H1 (cell line): ENCODE measurements around the gene BAZ2B. TPM values are rescaled to one million over a fixed set of nuclear protein-coding genes. Genes with fewer than 3 reads are reported as not detected.

Experiments used
- CTCF ChIA-PET: fragments of 300-600 bp; sonication (Branson Sonifier 250); formaldehyde crosslinking; loops from one replicate; lab custom pipeline; 2021; ENCODE audit not compliant: partially characterized antibody; lab: Charles Lee
- POLR2A ChIA-PET: fragments of 300-600 bp; sonication (Branson Sonifier 250); formaldehyde crosslinking; loops from one replicate; lab custom pipeline; 2021; ENCODE audit warnings: inconsistent platforms; ENCODE audit not compliant: partially characterized antibody; lab: Charles Lee
- DNase-seq, 2 experiments: peaks; one replicate each; pipeline versions ENCODE4 v3.0.0 to v3.0.0-alpha.2; 2010 to 2022; ENCODE audit warnings: low spot score in 2 of 2, low read depth in 1 of 2, mixed read lengths in 1 of 2
- FAIRE-seq: peaks from 2 replicates; lab custom pipeline; 2011; peaks lifted over from hg19 to GRCh38; lab: Jason Lieb, UNC
- H2AFZ ChIP-seq: 2 replicates; pipeline ENCODE4 v1.8.1; 2012; ENCODE audit warnings: low read length, inconsistent platforms
- H2AK5ac ChIP-seq: 2 replicates; pipeline ENCODE4 v1.6.1; 2013; ENCODE audit warnings: low read depth, low read length
- H2BK120ac ChIP-seq: replicated peaks from 2 replicates; pipeline ENCODE3; 2013; ENCODE audit warnings: low read depth, low read length, inconsistent platforms
- H2BK12ac ChIP-seq: 2 replicates; pipeline ENCODE4 v1.6.1; 2013; ENCODE audit warnings: low read depth, low read length
- H2BK15ac ChIP-seq: 2 replicates; pipeline ENCODE4 v1.6.1; 2013; ENCODE audit warnings: low read length
- H2BK20ac ChIP-seq: 2 replicates; pipeline ENCODE4 v1.6.1; 2013; ENCODE audit warnings: low read length
- H2BK5ac ChIP-seq: 2 replicates; pipeline ENCODE4 v1.6.1; 2013; ENCODE audit warnings: low read depth, low read length
- H3K14ac ChIP-seq: 2 replicates; pipeline ENCODE4 v1.6.1; 2013; ENCODE audit warnings: inconsistent platforms; ENCODE audit not compliant: insufficient read length
- H3K18ac ChIP-seq: 2 replicates; pipeline ENCODE4 v1.6.1; 2013; ENCODE audit warnings: low read length; ENCODE audit errors: extremely low read depth
- H3K23ac ChIP-seq: 2 replicates; pipeline ENCODE4 v1.6.1; 2013; ENCODE audit warnings: inconsistent platforms; ENCODE audit not compliant: insufficient read length
- H3K23me2 ChIP-seq: 2 replicates; pipeline ENCODE4 v1.6.1; 2013; ENCODE audit warnings: low read depth, low read length
- H3K27ac ChIP-seq: 2 replicates; pipeline ENCODE4 v1.6.1; 2011; ENCODE audit warnings: low read depth, low read length, inconsistent platforms
- H3K27me3 ChIP-seq, 4 experiments: replicated peaks in 1 of 4; 1 replicate in 1 of 4; 2 replicates in 3 of 4; pipeline versions ENCODE4 v1.6.1 to v1.8.1; 2011 to 2013; ENCODE audit warnings: low read length in 3 of 4, mild to moderate bottlenecking in 3 of 4, inconsistent platforms in 2 of 4, mixed read lengths in 2 of 4, moderate library complexity in 1 of 4; ENCODE audit not compliant: control insufficient read depth in 3 of 4, insufficient read depth in 3 of 4; ENCODE audit errors: extremely low read depth in 1 of 4
- H3K36me3 ChIP-seq, 4 experiments: 2 replicates each; pipeline versions ENCODE4 v1.6.1 to v1.8.1; 2011 to 2013; ENCODE audit warnings: mild to moderate bottlenecking in 4 of 4, low read length in 3 of 4, moderate library complexity in 2 of 4, control low read depth in 1 of 4, inconsistent platforms in 1 of 4; ENCODE audit not compliant: insufficient read depth in 4 of 4, control insufficient read depth in 2 of 4
- H3K4ac ChIP-seq: replicated peaks from 2 replicates; pipeline ENCODE3; 2013; ENCODE audit warnings: low read length, low read depth, mixed read lengths, inconsistent platforms; ENCODE audit not compliant: insufficient read length
- H3K4me1 ChIP-seq, 4 experiments: replicated peaks in 1 of 4; 1 replicate in 1 of 4; 2 replicates in 3 of 4; pipeline versions ENCODE4 v1.6.1 to v1.8.1; 2011 to 2013; ENCODE audit warnings: low read length in 3 of 4, inconsistent platforms in 2 of 4, mixed read lengths in 1 of 4; ENCODE audit not compliant: insufficient read depth in 4 of 4, control insufficient read depth in 3 of 4
- H3K4me2 ChIP-seq, 2 experiments: 2 replicates each; pipeline versions ENCODE4 v1.6.1 to v1.8.1; 2011 to 2013; ENCODE audit warnings: low read depth in 2 of 2, low read length in 2 of 2, control low read depth in 1 of 2, inconsistent platforms in 1 of 2, mild to moderate bottlenecking in 1 of 2; ENCODE audit not compliant: insufficient read depth in 1 of 2
- H3K4me3 ChIP-seq, 4 experiments: fragments of 200-600, 300-600 bp in 1 of 4; sonication (generic), shearing (Covaris generic), sonication (Bioruptor Twin) in 1 of 4; 2 replicates each; pipeline versions ENCODE4 v1.5.1 to v1.8.1; 2011 to 2016; ENCODE audit warnings: low read length in 4 of 4, low read depth in 3 of 4, control low read depth in 2 of 4, inconsistent platforms in 2 of 4, mild to moderate bottlenecking in 2 of 4, mixed read lengths in 1 of 4, moderate library complexity in 1 of 4; ENCODE audit not compliant: insufficient read depth in 2 of 4; ENCODE audit errors: extremely low read depth in 1 of 4
- H3K56ac ChIP-seq: replicated peaks from 2 replicates; pipeline ENCODE3; 2013; ENCODE audit warnings: low read depth, mild to moderate bottlenecking, mixed read lengths, low read length, inconsistent platforms; ENCODE audit not compliant: insufficient read length
- H3K79me1 ChIP-seq: 2 replicates; pipeline ENCODE4 v1.6.1; 2013; ENCODE audit warnings: low read depth, low read length, control low read depth
- H3K79me2 ChIP-seq, 2 experiments: 2 replicates each; pipeline versions ENCODE4 v1.6.1 to v1.8.1; 2012 to 2013; ENCODE audit warnings: low read length in 2 of 2, mild to moderate bottlenecking in 2 of 2, inconsistent platforms in 1 of 2; ENCODE audit not compliant: insufficient read depth in 2 of 2, control insufficient read depth in 1 of 2
- H3K9ac ChIP-seq, 4 experiments: replicated peaks in 1 of 4; 1 replicate in 1 of 4; 2 replicates in 3 of 4; pipeline versions ENCODE4 v1.6.1 to v1.8.1; 2011 to 2013; ENCODE audit warnings: low read depth in 3 of 4, low read length in 3 of 4, control low read depth in 2 of 4, mild to moderate bottlenecking in 2 of 4, moderate library complexity in 2 of 4, inconsistent platforms in 1 of 4; ENCODE audit errors: extremely low read depth in 1 of 4
- H3K9me3 ChIP-seq, 2 experiments: 2 replicates each; pipeline versions ENCODE4 v1.6.1 to v1.8.1; 2012 to 2013; ENCODE audit warnings: mild to moderate bottlenecking in 2 of 2, moderate library complexity in 2 of 2, control low read depth in 1 of 2, inconsistent platforms in 1 of 2, low read depth in 1 of 2, low read length in 1 of 2, mixed read lengths in 1 of 2; ENCODE audit not compliant: insufficient read depth in 2 of 2
- H4K20me1 ChIP-seq, 2 experiments: replicated peaks in 1 of 2; 2 replicates each; pipeline versions ENCODE3 to v1.8.1; 2011 to 2013; ENCODE audit warnings: inconsistent platforms in 2 of 2, low read length in 2 of 2, mild to moderate bottlenecking in 1 of 2; ENCODE audit not compliant: insufficient read depth in 2 of 2, control insufficient read depth in 1 of 2
- H4K5ac ChIP-seq: 2 replicates; pipeline ENCODE4 v1.6.1; 2013; ENCODE audit warnings: low read length, low read depth, mixed read lengths, inconsistent platforms; ENCODE audit not compliant: insufficient read length
- H4K8ac ChIP-seq: 2 replicates; pipeline ENCODE4 v1.8.0; 2013; ENCODE audit warnings: mild to moderate bottlenecking, moderate library complexity, low read length, inconsistent platforms; ENCODE audit not compliant: insufficient read depth; ENCODE audit errors: extremely low read depth
- H4K91ac ChIP-seq: replicated peaks from 2 replicates; pipeline ENCODE3; 2013; ENCODE audit warnings: low read length, mixed read lengths, inconsistent platforms; ENCODE audit not compliant: insufficient read length
- BACH1 ChIP-seq: IDR thresholded peaks from 2 replicates; pipeline ENCODE4 v1.6.1; 2012; ENCODE audit warnings: low read length, improper control_type of control experiment
- EGR1 ChIP-seq: IDR thresholded peaks from 2 replicates; pipeline ENCODE4 v1.6.1; 2011; ENCODE audit warnings: low read depth, low read length, borderline replicate concordance
- EP300 ChIP-seq, 2 experiments: IDR thresholded peaks; 1 replicate in 1 of 2; 2 replicates in 1 of 2; pipeline ENCODE4 v1.6.1; 2011 to 2012; ENCODE audit warnings: low read depth in 2 of 2, low read length in 2 of 2, mild to moderate bottlenecking in 2 of 2, borderline replicate concordance in 1 of 2, inconsistent platforms in 1 of 2, moderate library complexity in 1 of 2
- JUND ChIP-seq: IDR thresholded peaks from 2 replicates; pipeline ENCODE4 v1.6.1; 2011; ENCODE audit warnings: mild to moderate bottlenecking, improper control_type of control experiment, low read length
- KDM5A ChIP-seq: fragments of 200-600 bp; IDR thresholded peaks from 2 replicates; pipeline ENCODE4 v1.7.1; 2012; ENCODE audit warnings: mild to moderate bottlenecking, low read length, inconsistent platforms, mixed read lengths
- POLR2A ChIP-seq, 2 experiments: IDR thresholded peaks; 1 replicate in 1 of 2; 2 replicates in 1 of 2; pipeline ENCODE4 v1.6.1; 2011; ENCODE audit warnings: low read depth in 2 of 2, low read length in 2 of 2, mild to moderate bottlenecking in 2 of 2; ENCODE audit errors: control extremely low read depth in 1 of 2
- POLR2AphosphoS5 ChIP-seq: IDR thresholded peaks from 2 replicates; pipeline ENCODE4 v1.6.1; 2011; ENCODE audit warnings: low read depth, low read length
- RAD21 ChIP-seq, 2 experiments: IDR thresholded peaks in 1 of 2; conservative IDR thresholded peaks in 1 of 2; 2 replicates each; pipeline ENCODE4 v1.6.1; 2011; ENCODE audit warnings: low read depth in 2 of 2, low read length in 2 of 2, improper control_type of control experiment in 1 of 2, inconsistent platforms in 1 of 2, mild to moderate bottlenecking in 1 of 2, moderate library complexity in 1 of 2
- RNF2 ChIP-seq: fragments of 200-900, 300-1000 bp; sonication (generic); IDR thresholded peaks from 2 replicates; pipeline ENCODE4 v1.7.1; 2016; ENCODE audit warnings: borderline replicate concordance, low read depth, mild to moderate bottlenecking, antibody characterized with exemption, low read length; ENCODE audit not compliant: poor library complexity, severe bottlenecking; ENCODE audit errors: missing control alignments
- SP2 ChIP-seq: IDR thresholded peaks from 2 replicates; pipeline ENCODE4 v1.6.1; 2012; ENCODE audit warnings: mild to moderate bottlenecking, low read length, inconsistent platforms
- SRF ChIP-seq: IDR thresholded peaks from 2 replicates; pipeline ENCODE4 v1.6.1; 2011; ENCODE audit warnings: mild to moderate bottlenecking, low read depth, low read length, moderate library complexity
- ZNF274 ChIP-seq: IDR thresholded peaks from 2 replicates; pipeline ENCODE4 v1.7.0; 2012; ENCODE audit warnings: low read length, borderline replicate concordance; ENCODE audit errors: extremely low read depth
- WGBS, 2 experiments: shearing (Covaris generic) in 1 of 2; methylation state at CpG; one replicate each; pipeline versions ENCODE4 v1.1.6 to v1.1.7; 2013 to 2015; ENCODE audit warnings: low lambda C conversion rate in 2 of 2, mixed read lengths in 2 of 2, inconsistent platforms in 1 of 2, low coverage in 1 of 2, missing lambda C conversion rate in 1 of 2; ENCODE audit not compliant: insufficient replicate concordance in 2 of 2, insufficient coverage in 1 of 2, insufficient read length in 1 of 2; ENCODE audit errors: extremely low coverage in 1 of 2, missing lambda C conversion rate in 1 of 2; 5-methylcytosine and 5-hydroxymethylcytosine counted together
- polyA plus RNA-seq, 7 experiments: library from polyadenylated mRNA; depleted of rRNA in 3 of 7; stranded (reverse) in 5 of 7; unstranded in 2 of 7; fragments of >200 nt in 5 of 7; fragments of 200-250 nt in 2 of 7; gene quantifications; 1 replicate in 5 of 7; 2 replicates in 1 of 7; 4 replicates in 1 of 7; pipeline versions ENCODE4 v1.2.1 to v1.2.3, GENCODE V29; 2011 to 2013; ENCODE audit warnings: missing spikeins in 2 of 7, mixed read lengths in 2 of 7
- total RNA-seq: library from RNA; stranded (reverse); fragmentation: NEBNext Ultra II Directional; extraction: Animal tissue kit (Norgen Biotek cat#: 25700); gene quantifications from 2 replicates; pipeline ENCODE4 v1.2.1, GENCODE V29; 2021
- TF ChIP-seq, protein P1 (sequence below): IDR thresholded peaks from 2 replicates; pipeline ENCODE4 v1.6.1; 2012; ENCODE audit warnings: inconsistent platforms

BAZ2B gene
- total and polyA plus RNA-seq, 2 of the 8 experiments (the other 6 are each of a cell fraction or from before 2014, with no cell fraction given) = 15.2 to 46.3 TPM

- Histone ChIP-seq H3K4me1 (peaks cover 0 to 5% (median 1%) of the 10 kb centered on the region in 4 experiments; a peak in 2 of 7 replicates), H2BK20ac (no peak overlapping the region; the same call in 1 of the 2 replicates), H3K4ac (no peak overlapping the region), H2BK12ac (no peak overlapping the region), H2BK120ac (no peak overlapping the region), H4K91ac (no peak overlapping the region), H3K36me3 (no peaks in the 10 kb centered on the region), H3K79me1 (no peaks in the 10 kb centered on the region), H3K23me2 (no peaks in the 10 kb centered on the region), H3K27me3 (peaks cover 0 to 1% (median 0%) of the 10 kb centered on the region in 4 experiments; a peak in 1 of 7 replicates), H3K18ac (no peak overlapping the region), H4K20me1 (no peaks in the 10 kb centered on the region), H4K5ac (no peak overlapping the region), H3K9ac (no peak overlapping the region), H3K79me2 (peaks cover 0 to 51% of the 10 kb centered on the region in 2 experiments; a peak in 3 of 4 replicates), H3K4me2 (no peak overlapping the region), H2AFZ (no peak overlapping the region), H3K27ac (no peak overlapping the region), H3K14ac (no peak overlapping the region), H3K56ac (no peak overlapping the region), H2BK5ac (no peak overlapping the region), H4K8ac (no peak overlapping the region), H3K9me3 (peaks cover 0 to 3% of the 10 kb centered on the region in 2 experiments; a peak in 1 of 4 replicates), H3K4me3 (no peak overlapping the region), H3K23ac (no peak overlapping the region), H2BK15ac (no peak overlapping the region), H2AK5ac (no peak overlapping the region)
- CTCF ChIA-PET = interaction anchor here (0.7 to 1.7 kb wide), 13 partner anchors 10 to 571 kb away, joined by 3 to 6 read pairs (median 3); no protein-coding TSS in a partner anchor
- POLR2A ChIA-PET = interaction anchor here (0.8 to 1.4 kb wide), 3 partner anchors 12 to 181 kb away, joined by 3 to 5 read pairs (median 4); partner anchors contain the start of gene MARCHF7
- FAIRE-seq (peak; percentile 90), DNase-seq (no peak)
- 60 to 100% methylated on average over 2 to 5 of the region's 5 CpGs for WGBS, 2 experiments
- peak; percentile 78 to 84 for TF ChIP-seq RAD21 (IDR thresholded peaks at IDR 0.05 in 1 of 2, conservative IDR thresholded peaks at IDR 0.05 in 1 of 2; ENCODE audit: low read depth in 2 of 2, low read length in 2 of 2)
- no peak for TF ChIP-seq EP300 (IDR thresholded peaks at IDR 0.05; ENCODE audit: borderline replicate concordance in 1 of 2, low read depth in 2 of 2, low read length in 2 of 2)
- TF ChIP-seq SP2 = no peak
- no peak for TF ChIP-seq POLR2AphosphoS5
- no peak for TF ChIP-seq ZNF274
- TF ChIP-seq EGR1 = no peak
- TF ChIP-seq RNF2 = no peak
- TF ChIP-seq, protein P1, sequence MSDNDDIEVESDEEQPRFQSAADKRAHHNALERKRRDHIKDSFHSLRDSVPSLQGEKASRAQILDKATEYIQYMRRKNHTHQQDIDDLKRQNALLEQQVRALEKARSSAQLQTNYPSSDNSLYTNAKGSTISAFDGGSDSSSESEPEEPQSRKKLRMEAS = no peak
- no peak for TF ChIP-seq SRF
- TF ChIP-seq POLR2A (IDR thresholded peaks at IDR 0.05; ENCODE audit: control extremely low read depth in 1 of 2, low read depth in 2 of 2, low read length in 2 of 2) = no peak
- no peak for TF ChIP-seq KDM5A
- no peak for TF ChIP-seq JUND
- TF ChIP-seq BACH1 = no peak
Measured at GRCh38 chr2:159557437-159558034, 58.8 kb downstream of the BAZ2B start.
